ENCODE results near the gene SCARF2.

DNA sequence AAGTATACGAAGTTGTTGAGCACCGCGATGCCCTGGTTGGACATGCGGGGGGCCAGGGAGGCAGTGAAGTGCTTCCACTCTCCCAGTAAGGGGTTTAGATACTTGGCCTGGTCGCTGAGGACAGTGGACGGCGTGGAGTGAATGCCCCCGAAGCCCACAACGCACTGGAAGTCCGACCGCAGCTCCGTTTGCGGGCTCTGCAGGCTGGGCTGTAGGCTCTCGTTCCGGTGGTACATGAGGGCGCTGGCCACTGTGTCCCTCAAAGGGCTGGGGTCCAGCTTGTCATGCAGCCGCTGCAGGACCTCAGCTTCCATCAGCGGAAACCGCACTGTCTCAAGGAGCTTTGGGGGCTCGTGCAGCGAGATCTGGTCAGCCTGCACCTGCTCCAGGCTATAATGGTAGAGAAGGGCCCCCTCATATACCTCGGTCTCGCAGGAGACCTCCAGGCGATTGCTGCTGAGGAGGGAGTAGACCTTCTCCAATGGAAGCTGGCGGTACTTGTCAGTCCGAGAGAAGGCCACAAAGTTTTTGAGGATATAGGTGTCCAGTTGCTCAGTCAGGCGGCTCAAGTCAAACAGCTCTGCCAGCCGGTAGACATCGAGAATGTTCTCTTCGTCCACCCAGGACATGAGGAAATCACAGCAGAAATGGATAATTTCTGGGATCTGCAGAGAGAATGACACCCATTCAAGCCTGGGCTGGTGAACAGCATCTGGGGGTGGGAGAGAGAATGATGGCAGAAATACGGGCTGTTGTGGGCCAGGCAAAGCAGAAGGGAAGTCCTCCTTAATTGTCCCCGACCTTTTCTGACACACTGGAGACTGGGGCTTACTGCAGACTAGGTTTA lies 27.5 kb upstream of the SCARF2 start:
- TF ChIP-seq, protein P1, sequence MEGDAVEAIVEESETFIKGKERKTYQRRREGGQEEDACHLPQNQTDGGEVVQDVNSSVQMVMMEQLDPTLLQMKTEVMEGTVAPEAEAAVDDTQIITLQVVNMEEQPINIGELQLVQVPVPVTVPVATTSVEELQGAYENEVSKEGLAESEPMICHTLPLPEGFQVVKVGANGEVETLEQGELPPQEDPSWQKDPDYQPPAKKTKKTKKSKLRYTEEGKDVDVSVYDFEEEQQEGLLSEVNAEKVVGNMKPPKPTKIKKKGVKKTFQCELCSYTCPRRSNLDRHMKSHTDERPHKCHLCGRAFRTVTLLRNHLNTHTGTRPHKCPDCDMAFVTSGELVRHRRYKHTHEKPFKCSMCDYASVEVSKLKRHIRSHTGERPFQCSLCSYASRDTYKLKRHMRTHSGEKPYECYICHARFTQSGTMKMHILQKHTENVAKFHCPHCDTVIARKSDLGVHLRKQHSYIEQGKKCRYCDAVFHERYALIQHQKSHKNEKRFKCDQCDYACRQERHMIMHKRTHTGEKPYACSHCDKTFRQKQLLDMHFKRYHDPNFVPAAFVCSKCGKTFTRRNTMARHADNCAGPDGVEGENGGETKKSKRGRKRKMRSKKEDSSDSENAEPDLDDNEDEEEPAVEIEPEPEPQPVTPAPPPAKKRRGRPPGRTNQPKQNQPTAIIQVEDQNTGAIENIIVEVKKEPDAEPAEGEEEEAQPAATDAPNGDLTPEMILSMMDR (IDR thresholded peaks at IDR 0.05; ENCODE audit: borderline replicate concordance, extremely low read depth, low read length, poor library complexity, severe bottlenecking) = no peak
- no peak for TF ChIP-seq EZH2 (IDR thresholded peaks at IDR 0.05; ENCODE audit: borderline replicate concordance, low read depth, low read length, severe bottlenecking)
